ENCODE data around the gene C16orf74.

GRCh38 chr16:85661740-85662481 lies 89.0 kb downstream of the C16orf74 start:
- TF ChIP-seq CTCF (IDR thresholded peaks at IDR 0.05) (no peak), POLR2A (IDR thresholded peaks at IDR 0.05) (no peak)
